ENCODE results near the gene HCK. TPM values are rescaled to one million over a fixed set of nuclear protein-coding genes. Genes with fewer than 3 reads are reported as not detected.

The HCK gene
- total and polyA plus RNA-seq, 9 of the 15 experiments (the other 6 are each of a cell fraction or from before 2014, with no cell fraction given): 0.09 to 0.51 (median 0.27) TPM; not detected in 6

DNA sequence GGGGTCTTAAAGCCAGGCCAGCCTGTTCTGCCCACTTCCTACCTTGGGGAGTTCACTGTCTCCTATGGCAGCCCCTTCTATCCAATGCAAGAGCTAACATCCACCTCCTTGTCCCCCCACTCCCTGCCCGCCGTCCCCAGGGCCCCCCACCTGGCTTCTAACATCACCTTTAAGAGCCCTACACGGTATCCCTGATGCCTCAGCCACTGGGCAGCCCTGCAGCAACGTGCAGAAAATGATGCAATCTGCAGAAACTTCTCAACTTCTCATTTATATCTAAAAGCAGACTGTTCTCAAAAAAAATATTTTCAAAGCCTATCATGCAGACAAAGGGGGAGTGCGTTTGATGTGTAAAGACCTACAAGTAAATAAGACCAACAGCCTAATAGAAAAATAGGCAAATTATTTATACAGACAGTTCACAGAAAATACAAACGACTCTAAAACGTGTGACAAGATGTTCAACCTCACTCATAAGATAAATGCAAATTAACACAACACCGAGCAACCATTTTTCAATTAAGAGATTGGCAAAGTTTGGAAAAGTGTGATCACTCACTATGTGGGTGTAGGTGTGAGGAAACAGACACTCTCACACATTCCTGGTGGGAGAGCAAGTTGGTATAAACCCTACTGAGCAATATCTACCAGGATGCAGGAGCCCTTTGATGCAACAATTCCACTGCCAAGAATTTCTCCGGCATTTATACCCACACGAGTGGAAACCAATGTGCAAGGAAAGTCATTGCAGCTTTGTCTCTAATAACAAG, 15.1 kb upstream of the HCK start:
- CTCF ChIA-PET (ENCODE audit: low intra/inter-chr PET ratio): interaction anchor here (0.6 kb wide), 1 partner anchor 1262 kb away, joined by 3 read pairs; no protein-coding TSS in a partner anchor
- H3K4me2 ChIP-seq (ENCODE audit: insufficient read depth, low read length): no peak overlapping the region
- H3K9me1 ChIP-seq (ENCODE audit: control insufficient read depth, insufficient read depth, low read length): no peaks in the 10 kb centered on the region
- intact Hi-C loops (cut with micrococcal nuclease): loop anchor here (10.0 kb wide), 1 partner anchor 212 kb away; no protein-coding TSS in a partner anchor
- H3K27ac ChIP-seq (ENCODE audit: extremely low read depth, low read depth, low read length): no peak overlapping the region
- peaks cover 3 to 11% of the 10 kb centered on the region in 2 experiments; a peak in 3 of 5 replicates for H3K4me1 ChIP-seq (replicated peaks in 1 of 2; ENCODE audit: control insufficient read depth in 2 of 2, insufficient read depth in 2 of 2, low read length in 2 of 2)
- POLR2A ChIA-PET: interaction anchor here (0.5 to 0.6 kb wide), 2 partner anchors 23 to 44 kb away, joined by 3 read pairs; no protein-coding TSS in a partner anchor
- DNase-seq (ENCODE audit: extremely low read depth in 1 of 4, low spot score in 3 of 4) (no peak), FAIRE-seq (no peak), ATAC-seq (peak; percentile 79)
- no peaks in the 10 kb centered on the region for H3K36me3 ChIP-seq (ENCODE audit: control insufficient read depth, insufficient read depth, low read length)
- H3K9ac ChIP-seq (ENCODE audit: insufficient read depth in 1 of 2, low read depth in 2 of 2, low read length in 2 of 2): no peak overlapping the region
- in situ Hi-C loops (cut with MboI): no loop called here
- H3K27me3 ChIP-seq (ENCODE audit: control insufficient read depth in 2 of 2, insufficient read depth in 2 of 2, low read length in 2 of 2): peaks cover 6 to 20% of the 10 kb centered on the region in 2 experiments; a peak in 4 of 5 replicates
- H3K79me2 ChIP-seq (ENCODE audit: control insufficient read depth, insufficient read depth, low read length): no peaks in the 10 kb centered on the region
- no TSS peak for BruUV-seq (replicated peaks)
- no peak overlapping the region for H2AFZ ChIP-seq (ENCODE audit: low read depth, low read length)
- H4K20me1 ChIP-seq (replicated peaks; ENCODE audit: control insufficient read depth, insufficient read depth, low read length): no peaks in the 10 kb centered on the region
- WGBS (ENCODE audit: insufficient coverage, low coverage, missing lambda C conversion rate): 4% methylated on average over 10 of the region's 10 CpGs
- H3K4me3 ChIP-seq: no peak overlapping the region
- H3K9me3 ChIP-seq (replicated peaks; ENCODE audit: control insufficient read depth, insufficient read depth, low read depth, low read length): no peaks in the 10 kb centered on the region; the same call in 1 of the 2 replicates
- TF ChIP-seq SOX6 (IDR thresholded peaks at IDR 0.05) (0 out of 2 replicates have a peak, but pooled peaks have one; percentile 9), TRIM24 (IDR thresholded peaks at IDR 0.05) (peak; percentile 80 to 90; a peak in 3 of 4 replicates), ZNF589 (CRISPR knock-in tag; IDR thresholded peaks at IDR 0.05; ENCODE audit: low read depth) (peak; percentile 82; the same call in 1 of the 2 replicates), ZBED1 (IDR thresholded peaks at IDR 0.05) (no peak), HIVEP1 (CRISPR knock-in tag; IDR thresholded peaks at IDR 0.05) (0 out of 2 replicates have a peak, but pooled peaks have one; percentile 28), ZNF780A (CRISPR knock-in tag; IDR thresholded peaks at IDR 0.05) (no peak), ZNF175 (CRISPR knock-in tag; IDR thresholded peaks at IDR 0.05; ENCODE audit: low read depth) (peak; percentile 81; the same call in 1 of the 2 replicates), ZNF699 (CRISPR knock-in tag; IDR thresholded peaks at IDR 0.05; ENCODE audit: insufficient replicate concordance) (no peak), ZNF785 (CRISPR knock-in tag; IDR thresholded peaks at IDR 0.05) (no peak), SRSF7 (optimal IDR thresholded peaks at IDR 0.05; ENCODE audit: low read depth, low read length) (no peak), NFYB (IDR thresholded peaks at IDR 0.05; ENCODE audit: extremely low read depth, insufficient read length) (no peak), ZNF165 (CRISPR knock-in tag; IDR thresholded peaks at IDR 0.05; ENCODE audit: borderline replicate concordance) (no peak)
- TF ChIP-seq, protein P1, sequence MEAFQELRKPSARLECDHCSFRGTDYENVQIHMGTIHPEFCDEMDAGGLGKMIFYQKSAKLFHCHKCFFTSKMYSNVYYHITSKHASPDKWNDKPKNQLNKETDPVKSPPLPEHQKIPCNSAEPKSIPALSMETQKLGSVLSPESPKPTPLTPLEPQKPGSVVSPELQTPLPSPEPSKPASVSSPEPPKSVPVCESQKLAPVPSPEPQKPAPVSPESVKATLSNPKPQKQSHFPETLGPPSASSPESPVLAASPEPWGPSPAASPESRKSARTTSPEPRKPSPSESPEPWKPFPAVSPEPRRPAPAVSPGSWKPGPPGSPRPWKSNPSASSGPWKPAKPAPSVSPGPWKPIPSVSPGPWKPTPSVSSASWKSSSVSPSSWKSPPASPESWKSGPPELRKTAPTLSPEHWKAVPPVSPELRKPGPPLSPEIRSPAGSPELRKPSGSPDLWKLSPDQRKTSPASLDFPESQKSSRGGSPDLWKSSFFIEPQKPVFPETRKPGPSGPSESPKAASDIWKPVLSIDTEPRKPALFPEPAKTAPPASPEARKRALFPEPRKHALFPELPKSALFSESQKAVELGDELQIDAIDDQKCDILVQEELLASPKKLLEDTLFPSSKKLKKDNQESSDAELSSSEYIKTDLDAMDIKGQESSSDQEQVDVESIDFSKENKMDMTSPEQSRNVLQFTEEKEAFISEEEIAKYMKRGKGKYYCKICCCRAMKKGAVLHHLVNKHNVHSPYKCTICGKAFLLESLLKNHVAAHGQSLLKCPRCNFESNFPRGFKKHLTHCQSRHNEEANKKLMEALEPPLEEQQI (IDR thresholded peaks at IDR 0.05): no peak
- TF ChIP-seq, protein P2, sequence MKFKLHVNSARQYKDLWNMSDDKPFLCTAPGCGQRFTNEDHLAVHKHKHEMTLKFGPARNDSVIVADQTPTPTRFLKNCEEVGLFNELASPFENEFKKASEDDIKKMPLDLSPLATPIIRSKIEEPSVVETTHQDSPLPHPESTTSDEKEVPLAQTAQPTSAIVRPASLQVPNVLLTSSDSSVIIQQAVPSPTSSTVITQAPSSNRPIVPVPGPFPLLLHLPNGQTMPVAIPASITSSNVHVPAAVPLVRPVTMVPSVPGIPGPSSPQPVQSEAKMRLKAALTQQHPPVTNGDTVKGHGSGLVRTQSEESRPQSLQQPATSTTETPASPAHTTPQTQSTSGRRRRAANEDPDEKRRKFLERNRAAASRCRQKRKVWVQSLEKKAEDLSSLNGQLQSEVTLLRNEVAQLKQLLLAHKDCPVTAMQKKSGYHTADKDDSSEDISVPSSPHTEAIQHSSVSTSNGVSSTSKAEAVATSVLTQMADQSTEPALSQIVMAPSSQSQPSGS (CRISPR knock-in tag; IDR thresholded peaks at IDR 0.05): no peak
- TF ChIP-seq, protein P3, sequence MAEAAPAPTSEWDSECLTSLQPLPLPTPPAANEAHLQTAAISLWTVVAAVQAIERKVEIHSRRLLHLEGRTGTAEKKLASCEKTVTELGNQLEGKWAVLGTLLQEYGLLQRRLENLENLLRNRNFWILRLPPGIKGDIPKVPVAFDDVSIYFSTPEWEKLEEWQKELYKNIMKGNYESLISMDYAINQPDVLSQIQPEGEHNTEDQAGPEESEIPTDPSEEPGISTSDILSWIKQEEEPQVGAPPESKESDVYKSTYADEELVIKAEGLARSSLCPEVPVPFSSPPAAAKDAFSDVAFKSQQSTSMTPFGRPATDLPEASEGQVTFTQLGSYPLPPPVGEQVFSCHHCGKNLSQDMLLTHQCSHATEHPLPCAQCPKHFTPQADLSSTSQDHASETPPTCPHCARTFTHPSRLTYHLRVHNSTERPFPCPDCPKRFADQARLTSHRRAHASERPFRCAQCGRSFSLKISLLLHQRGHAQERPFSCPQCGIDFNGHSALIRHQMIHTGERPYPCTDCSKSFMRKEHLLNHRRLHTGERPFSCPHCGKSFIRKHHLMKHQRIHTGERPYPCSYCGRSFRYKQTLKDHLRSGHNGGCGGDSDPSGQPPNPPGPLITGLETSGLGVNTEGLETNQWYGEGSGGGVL (CRISPR knock-in tag; IDR thresholded peaks at IDR 0.05): no peak

All from K562 (cell line).